ENCODE data around the gene GXYLT2. TPM values are rescaled to one million over a fixed set of nuclear protein-coding genes. Genes with fewer than 3 reads are reported as not detected.
A peak's percentile ranks its signal among the peaks of the same experiment; 100 is the strongest.

Gene GXYLT2
- total RNA-seq, 4 donors from 2014 or later, result 16.2 to 23.6 (median 19.6) TPM

DNA sequence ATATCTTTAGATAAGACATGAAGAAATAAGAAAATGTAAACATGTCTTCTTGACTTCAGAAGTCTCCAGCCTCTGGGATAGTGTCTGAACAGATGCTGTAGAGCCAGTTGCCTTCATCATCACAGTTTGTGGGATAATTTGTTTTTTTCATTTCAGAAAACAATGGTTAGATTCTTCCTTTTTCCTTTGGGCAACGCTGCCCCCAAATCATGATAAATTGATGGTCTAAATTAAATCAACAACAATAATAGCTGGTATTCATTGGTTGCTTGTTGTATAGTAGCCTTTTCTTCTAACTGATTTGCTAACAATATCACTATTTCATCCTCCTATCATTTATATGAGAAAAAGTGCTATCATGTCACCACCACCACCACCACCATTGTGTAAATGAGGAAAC is 27.0 kb upstream of the GXYLT2 start:
- no peaks in the 10 kb centered on the region for H3K4me1 ChIP-seq
- DNase-seq, result no peak
- H3K9me3 ChIP-seq, result no peaks in the 10 kb centered on the region
- no peaks in the 10 kb centered on the region for H3K36me3 ChIP-seq
- TF ChIP-seq, protein P1, sequence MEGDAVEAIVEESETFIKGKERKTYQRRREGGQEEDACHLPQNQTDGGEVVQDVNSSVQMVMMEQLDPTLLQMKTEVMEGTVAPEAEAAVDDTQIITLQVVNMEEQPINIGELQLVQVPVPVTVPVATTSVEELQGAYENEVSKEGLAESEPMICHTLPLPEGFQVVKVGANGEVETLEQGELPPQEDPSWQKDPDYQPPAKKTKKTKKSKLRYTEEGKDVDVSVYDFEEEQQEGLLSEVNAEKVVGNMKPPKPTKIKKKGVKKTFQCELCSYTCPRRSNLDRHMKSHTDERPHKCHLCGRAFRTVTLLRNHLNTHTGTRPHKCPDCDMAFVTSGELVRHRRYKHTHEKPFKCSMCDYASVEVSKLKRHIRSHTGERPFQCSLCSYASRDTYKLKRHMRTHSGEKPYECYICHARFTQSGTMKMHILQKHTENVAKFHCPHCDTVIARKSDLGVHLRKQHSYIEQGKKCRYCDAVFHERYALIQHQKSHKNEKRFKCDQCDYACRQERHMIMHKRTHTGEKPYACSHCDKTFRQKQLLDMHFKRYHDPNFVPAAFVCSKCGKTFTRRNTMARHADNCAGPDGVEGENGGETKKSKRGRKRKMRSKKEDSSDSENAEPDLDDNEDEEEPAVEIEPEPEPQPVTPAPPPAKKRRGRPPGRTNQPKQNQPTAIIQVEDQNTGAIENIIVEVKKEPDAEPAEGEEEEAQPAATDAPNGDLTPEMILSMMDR (IDR thresholded peaks at IDR 0.05), result no peak
- no peak for TF ChIP-seq POLR2A (IDR thresholded peaks at IDR 0.05)
- intact Hi-C loops (cut with DNase I), result no loop called here
- H3K4me3 ChIP-seq (replicated peaks in 1 of 3), result no peak overlapping the region
- 88% methylated on average over 1 of the region's 1 CpG for WGBS, 2 donors
- H3K27ac ChIP-seq, result no peak overlapping the region
- H3K27me3 ChIP-seq, result no peaks in the 10 kb centered on the region

DNA sequence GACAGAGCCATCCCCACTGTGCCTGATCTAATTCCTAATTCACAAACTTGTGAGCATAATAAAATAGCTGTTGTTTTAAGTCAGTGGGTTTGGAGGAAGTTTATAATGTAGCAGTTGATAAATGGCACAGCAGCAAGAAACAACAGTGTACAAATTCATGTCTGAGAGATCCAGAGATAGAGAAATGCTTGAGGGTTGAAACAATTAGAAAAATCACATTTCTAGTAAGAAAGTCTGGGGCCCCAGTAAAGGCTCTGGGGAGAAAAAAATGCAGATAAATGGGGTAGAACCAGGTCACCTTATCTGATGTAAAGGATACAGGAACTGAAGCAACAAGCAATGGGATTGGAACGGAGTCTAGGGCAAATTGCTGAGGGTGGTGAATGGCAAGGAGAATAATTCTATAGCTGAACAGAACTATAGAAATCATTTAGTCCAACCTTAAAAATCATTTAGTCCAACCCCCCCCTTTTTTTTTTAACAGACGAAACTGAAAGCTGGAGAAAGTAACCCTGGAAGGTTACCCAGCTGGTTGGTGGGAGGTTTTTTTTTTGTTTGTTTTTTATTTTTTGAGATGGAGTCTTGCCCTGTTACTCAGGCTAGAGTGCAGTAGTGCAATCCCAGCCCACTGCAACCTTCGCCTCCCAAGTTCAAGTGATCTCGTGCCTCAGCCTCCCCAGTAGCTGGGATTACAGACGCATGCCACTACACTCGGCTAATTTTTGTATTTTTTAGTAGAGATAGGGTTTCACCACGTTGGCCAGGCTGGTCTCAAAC is 25.3 kb upstream of the GXYLT2 start:
- 64 to 70% methylated on average over 7 of the region's 7 CpGs for WGBS, 2 donors
- TF ChIP-seq, protein P1 (IDR thresholded peaks at IDR 0.05), result no peak
- no peak for TF ChIP-seq POLR2A (IDR thresholded peaks at IDR 0.05)

DNA sequence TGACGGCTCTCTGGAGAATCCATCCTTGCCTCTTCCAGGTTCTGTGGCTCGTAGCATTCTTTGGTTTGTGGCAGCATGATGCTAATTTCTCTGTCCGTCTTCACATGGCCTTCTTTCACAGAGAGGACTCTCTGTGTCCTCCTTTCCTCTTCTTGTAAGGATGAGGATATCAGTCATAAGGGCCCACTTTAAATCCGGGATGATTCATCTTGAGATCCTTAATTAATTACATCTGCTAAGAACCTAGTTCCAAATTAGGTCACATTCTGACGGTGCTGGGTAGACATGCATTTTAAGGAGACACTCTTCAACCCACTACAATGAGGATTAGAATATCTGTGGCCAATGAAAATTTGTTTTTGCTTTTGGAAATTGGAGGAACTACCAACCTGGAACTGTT is 15.7 kb upstream of the GXYLT2 start:
- WGBS, 2 donors, result 85 to 87% methylated on average over 5 of the region's 5 CpGs
- TF ChIP-seq, protein P1 (IDR thresholded peaks at IDR 0.05), result no peak
- TF ChIP-seq POLR2A (IDR thresholded peaks at IDR 0.05), result no peak
- no peak for DNase-seq
- H3K4me3 ChIP-seq (replicated peaks in 1 of 3), result no peak overlapping the region
- H3K4me1 ChIP-seq, result no peaks in the 10 kb centered on the region
- H3K36me3 ChIP-seq, result no peaks in the 10 kb centered on the region
- intact Hi-C loops (cut with DNase I), result no loop called here
- no peaks in the 10 kb centered on the region for H3K9me3 ChIP-seq
- H3K27me3 ChIP-seq, result no peaks in the 10 kb centered on the region
- no peak overlapping the region for H3K27ac ChIP-seq

More for the DNA sequence above, 25.3 kb upstream of the GXYLT2 start:
- Histone ChIP-seq H3K4me3 (replicated peaks in 1 of 3) (no peak overlapping the region), H3K9me3 (no peaks in the 10 kb centered on the region), H3K27me3 (no peaks in the 10 kb centered on the region), H3K27ac (no peak overlapping the region), H3K4me1 (no peaks in the 10 kb centered on the region), H3K36me3 (no peaks in the 10 kb centered on the region)
- intact Hi-C loops (cut with DNase I), result no loop called here
- no peak for DNase-seq

DNA sequence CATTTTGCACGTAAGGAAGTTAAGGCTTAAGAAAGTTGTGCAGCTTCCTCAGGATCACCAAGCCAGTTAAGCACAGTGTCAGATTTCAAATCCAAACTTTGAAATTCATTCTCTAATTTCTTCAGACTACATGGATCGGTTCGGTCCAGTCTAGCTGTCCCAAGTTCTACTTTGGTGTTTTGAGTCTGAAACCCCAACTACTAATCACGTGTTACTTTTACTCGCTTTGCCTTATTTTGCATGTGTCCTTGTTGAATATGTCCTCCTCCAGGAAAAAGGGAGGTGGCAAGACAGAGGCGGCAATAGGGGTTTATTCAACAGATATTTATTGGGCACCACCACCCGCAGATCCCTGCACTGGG is 522 bp upstream of the GXYLT2 start:
- Histone ChIP-seq H3K27me3 (no peaks in the 10 kb centered on the region), H3K4me1 (peaks cover 9 to 43% of the 10 kb centered on the region in 2 donors), H3K36me3 (no peaks in the 10 kb centered on the region), H3K4me3 (replicated peaks in 1 of 3) (peak overlapping the region in 1 of 3 donors; percentile 34), H3K9me3 (no peaks in the 10 kb centered on the region), H3K27ac (peak overlapping the region in 2 of 3 donors; percentile 8 to 18)
- intact Hi-C loops (cut with DNase I), result no loop called here
- 1 to 2% methylated on average over 7 of the region's 7 CpGs for WGBS, 2 donors
- TF ChIP-seq, protein P1 (IDR thresholded peaks at IDR 0.05), result no peak
- no peak for TF ChIP-seq POLR2A (IDR thresholded peaks at IDR 0.05)
- no peak for DNase-seq

DNA sequence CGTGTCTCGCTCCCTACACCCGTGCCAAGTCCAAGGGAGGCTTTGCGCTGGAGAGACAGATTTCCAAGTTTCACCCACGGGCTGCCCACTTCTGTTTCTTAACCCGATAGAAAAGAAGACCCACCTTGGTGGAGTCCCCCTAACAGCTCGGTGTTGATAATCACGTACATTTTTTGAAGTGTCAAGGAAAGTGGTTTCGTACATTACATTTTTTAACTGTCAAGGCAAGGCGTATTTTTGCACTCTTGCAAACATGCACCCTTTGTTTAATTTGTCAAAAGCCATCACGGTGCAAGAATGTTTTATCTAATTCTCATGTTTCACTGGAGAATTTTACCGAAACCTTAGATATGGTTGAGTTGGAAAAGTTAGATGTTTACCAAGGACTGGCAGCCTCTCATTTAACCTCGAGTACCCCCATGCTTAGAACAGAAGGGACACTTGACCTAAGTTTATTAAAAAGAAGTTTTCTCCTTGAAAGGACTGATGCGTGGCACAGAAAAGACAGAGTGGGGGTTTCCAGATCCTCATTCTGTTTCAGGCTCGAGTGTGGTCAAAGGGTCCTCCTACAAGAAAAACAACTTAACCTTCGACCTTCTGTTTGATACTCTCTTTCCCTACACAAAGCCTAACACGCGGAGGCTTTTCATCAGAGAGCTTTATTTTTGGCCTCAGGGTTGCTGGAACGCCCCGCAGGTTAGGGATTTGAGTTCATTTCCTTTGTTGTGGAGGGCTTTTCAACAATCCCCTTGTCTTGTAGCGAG is 882 bp downstream of the GXYLT2 start:
- 7 to 9% methylated on average over 17 to 21 of the region's 21 CpGs for WGBS, 2 donors
- peaks cover 9 to 46% of the 10 kb centered on the region in 2 donors for H3K4me1 ChIP-seq
- peak; percentile 26 to 62 for DNase-seq
- H3K9me3 ChIP-seq, result no peaks in the 10 kb centered on the region
- TF ChIP-seq, protein P1 (IDR thresholded peaks at IDR 0.05), result no peak
- TF ChIP-seq POLR2A (IDR thresholded peaks at IDR 0.05), result no peak
- no peaks in the 10 kb centered on the region for H3K36me3 ChIP-seq
- peak overlapping the region in 1 of 3 donors; percentile 32 for H3K4me3 ChIP-seq (replicated peaks in 1 of 3)
- intact Hi-C loops (cut with DNase I), result no loop called here
- H3K27ac ChIP-seq, result peak overlapping the region; percentile 71 to 76 (median 71)
- H3K27me3 ChIP-seq, result no peaks in the 10 kb centered on the region

All from thyroid gland (tissue), 4 donors.